HG03565 (cell line): Measurements from ENCODE around the gene SOHLH2.
A peak's percentile ranks its signal among the peaks of the same experiment; 100 is the strongest.

Source experiments
- ATAC-seq: cut with Tn5 transposase; IDR thresholded peaks from one replicate; pipeline ENCODE4 v1.9.1; 2021; ENCODE audit warnings: mild to moderate bottlenecking, moderate library complexity; ENCODE audit not compliant: unreplicated experiment

The SOHLH2 gene

DNA sequence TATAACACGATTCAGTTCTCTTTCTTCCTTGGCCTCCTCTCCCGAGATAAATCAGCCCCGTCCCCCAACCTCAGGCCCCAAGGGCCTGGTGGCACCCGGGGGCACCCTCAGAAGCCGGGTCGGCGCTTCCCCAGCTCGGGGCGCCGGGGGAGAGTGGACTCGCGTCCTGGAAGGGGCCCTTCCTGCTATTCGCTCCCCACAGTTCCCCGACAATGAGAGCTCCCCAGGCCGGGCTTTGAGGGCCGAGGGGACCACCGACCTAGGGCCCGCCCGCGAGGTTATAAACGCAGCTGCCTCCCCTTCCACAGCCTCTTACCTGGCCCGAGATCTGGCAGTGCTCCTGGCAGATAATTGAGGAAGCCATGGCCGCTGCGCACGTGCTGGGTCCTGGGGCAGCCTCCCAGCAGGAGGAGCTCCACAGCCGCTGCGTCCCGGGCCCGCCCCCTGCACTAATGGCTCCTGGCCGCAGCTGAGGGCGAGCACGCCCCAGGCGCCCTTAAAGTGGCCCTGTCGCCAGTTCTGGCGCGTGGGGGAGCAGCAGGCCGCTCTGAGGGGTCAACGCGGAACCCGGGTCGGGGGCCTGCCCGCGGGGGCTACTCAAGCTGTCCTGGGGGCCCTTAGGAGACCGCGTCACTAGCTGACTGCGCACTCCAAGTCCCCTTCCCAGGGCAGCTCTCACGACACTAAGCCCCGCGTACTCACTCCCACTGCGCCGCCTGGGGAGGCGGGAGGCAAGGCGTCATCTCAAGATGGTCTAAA, at the start of gene SOHLH2:
TSS of gene SOHLH2 (minus strand) at position 394 of the 759 bp plus-strand sequence. CDS start at position 364, 30 bp downstream.
- ATAC-seq, result no peak

DNA sequence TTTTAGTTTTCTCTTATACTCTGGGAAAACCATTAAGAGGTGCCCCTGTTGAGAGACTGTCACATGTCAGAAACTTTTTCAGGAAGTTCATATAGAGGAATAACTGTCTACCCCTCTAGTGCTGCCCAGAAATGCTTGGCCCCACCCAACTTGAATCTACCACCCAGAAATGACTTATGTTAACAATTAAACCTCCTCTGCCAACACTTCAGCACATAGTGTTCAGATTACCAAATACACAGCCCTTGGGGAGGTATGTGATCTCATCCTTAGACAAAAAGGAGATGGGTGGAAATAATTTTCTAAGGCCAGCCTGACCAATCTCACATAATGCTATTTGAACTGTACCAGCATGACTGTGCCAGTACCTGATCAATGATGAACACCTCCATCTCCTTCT, 47.6 kb upstream of the SOHLH2 start:
- no peak for ATAC-seq

DNA sequence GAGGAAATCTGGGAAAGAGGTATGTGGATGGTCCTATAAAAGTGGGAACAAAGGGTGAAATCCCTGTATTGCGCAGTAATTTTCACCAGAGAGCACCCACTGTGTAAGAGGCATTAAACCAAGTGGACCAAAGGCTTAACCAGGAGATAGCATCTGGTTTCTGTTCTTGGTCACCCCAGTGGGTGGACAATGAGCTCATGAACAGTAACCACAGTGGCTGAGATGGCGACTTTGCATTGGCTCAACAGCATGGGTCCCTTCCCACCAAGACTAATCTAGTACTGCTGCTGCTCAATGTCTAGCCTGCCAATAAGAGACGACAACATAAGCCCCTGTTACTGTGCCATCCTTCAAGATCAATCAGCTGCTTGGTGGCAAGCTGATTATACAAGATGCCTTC, 46.7 kb upstream of the SOHLH2 start:
- no peak for ATAC-seq

DNA sequence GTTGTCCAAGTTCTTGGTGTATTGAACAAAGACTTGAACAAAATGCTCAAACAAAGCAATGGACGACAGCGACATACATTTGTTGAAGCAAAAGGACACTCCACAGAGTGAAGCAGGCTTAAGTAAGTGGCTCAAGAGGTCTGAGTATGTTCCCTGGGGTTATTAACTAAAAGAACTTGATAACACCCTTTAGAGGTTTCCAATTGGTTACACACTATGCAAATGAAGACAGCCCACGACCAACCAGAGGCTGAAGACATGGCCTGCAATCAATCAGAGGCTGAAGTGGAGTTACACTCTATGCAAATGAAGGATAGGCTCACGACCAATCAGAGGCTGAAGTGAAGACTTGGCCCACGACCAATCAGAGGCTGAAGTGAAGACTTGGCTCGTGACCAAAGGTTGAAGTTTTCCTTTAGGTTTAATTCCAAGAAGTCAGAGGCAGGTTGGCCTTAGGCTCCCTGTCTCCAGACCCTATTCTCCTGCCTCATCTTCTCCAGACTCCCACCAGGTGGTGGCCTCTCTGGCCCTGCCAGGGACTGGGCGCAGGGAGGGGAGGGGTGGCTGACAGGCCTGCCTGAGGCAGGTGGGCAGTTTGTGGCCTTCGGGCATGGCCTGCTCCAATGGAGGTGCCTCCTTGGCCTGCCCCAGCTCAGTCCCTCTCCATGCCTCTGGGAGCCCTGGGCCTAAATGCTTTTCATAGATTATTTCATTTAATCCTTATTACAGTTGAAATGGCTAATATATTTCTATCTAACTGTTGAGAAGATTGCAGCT, 45.2 kb upstream of the SOHLH2 start:
- no peak for ATAC-seq

GRCh38 chr13:36258831-36259230, 44.5 kb upstream of the SOHLH2 start:
- no peak for ATAC-seq

GRCh38 chr13:36251526-36251925, 37.2 kb upstream of the SOHLH2 start:
- peak; percentile 45 for ATAC-seq

GRCh38 chr13:36251017-36251416, 36.7 kb upstream of the SOHLH2 start:
- ATAC-seq, result no peak

DNA sequence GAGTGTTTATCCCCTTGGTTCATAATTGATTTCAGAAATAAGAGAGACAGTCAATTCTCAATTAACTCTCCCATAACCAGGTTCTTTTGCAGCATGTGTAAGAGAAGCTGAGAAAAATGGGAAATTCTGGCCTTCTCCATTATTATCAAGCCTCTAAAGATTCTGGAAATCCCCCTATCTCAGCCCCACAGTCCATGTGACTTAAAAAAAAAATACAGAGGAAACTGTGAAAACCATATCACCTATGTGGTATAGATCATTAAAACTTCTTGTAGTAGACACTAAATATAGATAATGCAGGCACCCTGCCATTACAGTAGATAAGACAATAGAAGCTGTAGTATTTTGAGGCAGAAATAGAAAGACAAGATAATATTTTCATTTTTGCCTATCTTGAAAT, 34.3 kb upstream of the SOHLH2 start:
- ATAC-seq, result no peak

- no peak for ATAC-seq
Observed at GRCh38 chr13:36244990-36245389, 30.6 kb upstream of the SOHLH2 start.

GRCh38 chr13:36244073-36244472, 29.7 kb upstream of the SOHLH2 start:
- no peak for ATAC-seq

GRCh38 chr13:36242761-36243160, 28.4 kb upstream of the SOHLH2 start:
- no peak for ATAC-seq

DNA sequence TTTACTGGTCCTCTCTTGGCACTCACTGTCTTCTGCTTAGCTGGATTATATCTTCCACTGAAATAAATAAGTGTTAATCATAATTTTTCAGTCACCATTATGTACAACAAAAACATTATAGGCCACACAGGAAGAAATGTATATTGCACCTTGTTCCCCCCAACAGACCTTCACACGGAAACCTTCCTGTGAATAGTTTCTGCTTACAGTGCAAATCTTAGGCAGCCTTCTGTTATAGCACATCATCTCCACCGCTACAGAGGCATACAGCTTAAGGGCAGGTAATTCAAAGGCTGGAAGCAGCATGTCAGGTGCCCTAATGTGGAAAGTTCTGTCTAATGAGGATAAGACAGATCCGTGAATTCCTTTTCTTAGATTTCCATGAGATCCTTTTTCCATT, 16.9 kb upstream of the SOHLH2 start:
- ATAC-seq, result no peak

GRCh38 chr13:36224730-36225129, 10.4 kb upstream of the SOHLH2 start:
- no peak for ATAC-seq

DNA sequence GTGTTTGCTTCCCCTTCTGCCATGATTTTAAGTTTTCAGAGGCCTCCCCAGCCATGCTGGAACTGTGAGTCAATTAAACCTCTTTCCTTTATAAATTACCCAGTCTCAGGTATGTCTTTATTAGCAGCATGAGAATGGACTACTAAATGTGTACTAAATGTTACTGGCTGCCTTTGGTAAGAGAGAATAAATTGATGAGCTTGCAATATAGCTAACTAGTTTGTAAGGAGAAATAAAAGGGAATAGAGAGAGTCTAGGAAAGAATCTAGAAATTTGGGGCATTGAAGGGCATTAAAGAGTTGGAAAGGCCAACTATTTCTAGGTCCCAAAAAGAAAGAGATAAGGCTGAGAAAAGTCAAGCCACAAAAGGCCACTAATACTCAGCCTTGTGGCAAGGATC, 5.5 kb upstream of the SOHLH2 start:
- no peak for ATAC-seq

DNA sequence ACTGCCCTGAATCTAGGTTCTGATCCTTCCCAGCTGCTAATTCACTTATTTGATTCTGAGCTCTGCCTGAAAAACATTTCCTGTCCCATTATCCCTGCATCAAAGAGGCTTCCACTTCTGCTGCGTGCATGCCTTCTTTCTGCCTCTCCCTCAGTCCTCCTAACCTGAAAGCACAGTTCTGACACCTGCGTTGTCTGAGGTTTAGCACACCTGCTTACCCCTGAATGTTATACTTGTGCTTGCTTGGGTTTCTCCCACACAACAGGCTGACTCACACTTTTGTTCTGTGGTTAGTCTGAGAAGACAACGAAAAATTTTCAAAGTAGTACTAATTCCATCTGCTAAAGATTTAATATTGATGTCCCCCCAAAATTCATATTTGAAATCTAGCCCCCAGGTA, 3.1 kb upstream of the SOHLH2 start:
- no peak for ATAC-seq

DNA sequence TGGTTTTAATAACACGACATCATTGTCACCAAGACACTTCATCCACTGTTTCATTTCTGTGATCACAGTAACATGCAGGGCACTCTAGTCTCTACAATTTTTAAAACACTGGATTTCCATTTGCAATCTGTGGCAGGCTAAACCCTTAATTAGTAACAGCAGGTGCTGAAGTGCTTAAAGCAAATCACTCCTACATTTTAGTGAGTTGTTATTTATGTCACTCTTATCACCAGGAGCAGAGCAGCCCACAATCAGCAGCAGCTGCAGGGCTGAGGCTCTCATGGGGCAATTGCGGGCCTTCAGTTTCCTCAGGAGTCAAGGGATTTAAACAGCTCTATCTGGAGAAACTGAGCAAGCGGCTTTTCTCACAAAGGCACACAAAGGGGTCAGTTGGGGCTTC, 1.6 kb downstream of the SOHLH2 start:
- no peak for ATAC-seq

GRCh38 chr13:36211567-36211966, 2.8 kb downstream of the SOHLH2 start:
- no peak for ATAC-seq

DNA sequence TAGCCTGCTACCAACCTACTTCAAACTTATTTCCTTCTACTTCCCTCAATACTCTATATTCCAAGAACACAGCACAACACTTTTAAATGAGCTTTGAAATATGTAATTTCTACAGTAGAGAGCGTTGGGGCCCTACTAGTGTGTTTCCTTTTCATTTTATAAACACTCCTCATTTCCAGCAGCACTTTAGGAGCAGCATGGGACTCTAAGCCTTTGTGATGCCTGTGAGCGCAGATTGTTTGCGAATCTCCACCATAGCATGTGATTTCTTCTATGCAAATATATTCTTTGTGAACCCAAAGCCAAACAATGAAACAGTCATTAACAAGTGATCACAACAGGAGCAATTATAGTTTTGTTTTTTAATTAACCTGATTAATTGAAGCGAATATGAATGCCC, 3.6 kb downstream of the SOHLH2 start:
- no peak for ATAC-seq

- no peak for ATAC-seq
Observed at GRCh38 chr13:36207672-36208071, 6.7 kb downstream of the SOHLH2 start.

GRCh38 chr13:36193151-36193855, 21.1 kb downstream of the SOHLH2 start:
- ATAC-seq, result no peak

DNA sequence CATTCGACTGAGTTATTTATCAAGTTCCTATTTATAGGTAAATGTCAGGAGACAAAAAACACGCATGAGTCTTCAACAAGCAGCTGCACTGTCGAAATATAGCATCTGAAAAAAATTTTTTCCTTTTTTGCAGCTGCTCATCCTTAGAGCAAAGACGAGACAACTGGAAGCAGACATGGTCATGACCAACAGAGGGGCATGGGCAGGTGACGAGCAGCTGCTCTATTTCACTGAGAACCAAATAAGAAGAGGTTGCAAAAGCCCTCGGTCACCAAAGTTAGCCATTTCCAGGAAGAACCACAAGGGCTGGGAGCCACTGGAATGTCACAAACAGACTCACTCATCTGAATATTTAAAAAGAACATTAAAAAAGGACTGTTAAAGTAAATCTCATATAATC, 22.2 kb downstream of the SOHLH2 start:
- no peak for ATAC-seq

GRCh38 chr13:36190771-36191170, 23.6 kb downstream of the SOHLH2 start:
- no peak for ATAC-seq
